Measurements from ENCODE around the gene BIRC7.

Gene BIRC7

DNA sequence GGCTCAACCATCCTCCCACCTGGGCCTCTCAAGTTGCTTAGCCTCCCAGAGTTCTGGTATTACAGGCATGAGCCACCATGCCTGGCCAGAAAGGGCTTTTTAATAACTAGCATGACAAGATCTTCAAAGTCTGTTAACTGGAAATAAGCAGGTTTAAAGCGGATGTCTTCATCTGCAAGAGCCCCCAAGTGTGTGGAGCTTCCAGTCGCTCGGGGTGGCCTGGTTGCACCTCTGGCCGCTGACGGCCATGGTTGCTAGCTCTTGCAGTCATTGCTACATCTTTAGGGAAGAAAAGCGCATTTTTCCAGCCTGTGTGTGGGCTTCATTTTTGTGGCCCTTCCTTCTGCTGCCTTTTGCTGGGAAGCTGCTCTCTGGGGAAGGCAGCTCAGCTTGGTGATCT, 44.7 kb downstream of the BIRC7 start:
- Histone ChIP-seq H3K9me3 (ENCODE audit: control insufficient read depth, low read length) (no peaks in the 10 kb centered on the region), H3K4me1 (ENCODE audit: control insufficient read depth, insufficient read depth, low read length) (no peaks in the 10 kb centered on the region), H3K27ac (ENCODE audit: insufficient read depth, low read depth, low read length, poor library complexity, severe bottlenecking) (no peak overlapping the region), H3K27me3 (ENCODE audit: control insufficient read depth, insufficient read depth, low read length, poor library complexity, severe bottlenecking) (no peaks in the 10 kb centered on the region), H3K4me3 (ENCODE audit: insufficient read depth, low read depth, low read length) (no peak overlapping the region), H3K36me3 (ENCODE audit: control insufficient read depth, insufficient read depth, low read length) (peaks cover 22% of the 10 kb centered on the region)
- 87% methylated on average over 6 of the region's 6 CpGs for WGBS, 2 experiments

- H3K4me3 ChIP-seq (ENCODE audit: insufficient read depth, low read depth, low read length), result no peak overlapping the region
- no peaks in the 10 kb centered on the region for H3K9me3 ChIP-seq (ENCODE audit: control insufficient read depth, low read length)
- no peak overlapping the region for H3K27ac ChIP-seq (ENCODE audit: insufficient read depth, low read depth, low read length, poor library complexity, severe bottlenecking)
- 82 to 83% methylated on average over 19 of the region's 19 CpGs for WGBS, 2 experiments
- H3K27me3 ChIP-seq (ENCODE audit: control insufficient read depth, insufficient read depth, low read length, poor library complexity, severe bottlenecking), result no peaks in the 10 kb centered on the region
- H3K4me1 ChIP-seq (ENCODE audit: control insufficient read depth, insufficient read depth, low read length), result no peaks in the 10 kb centered on the region
- H3K36me3 ChIP-seq (ENCODE audit: control insufficient read depth, insufficient read depth, low read length), result peaks cover 22% of the 10 kb centered on the region
These were observed 45.3 kb downstream of the BIRC7 start for GRCh38 chr20:63280929-63281545.

DNA sequence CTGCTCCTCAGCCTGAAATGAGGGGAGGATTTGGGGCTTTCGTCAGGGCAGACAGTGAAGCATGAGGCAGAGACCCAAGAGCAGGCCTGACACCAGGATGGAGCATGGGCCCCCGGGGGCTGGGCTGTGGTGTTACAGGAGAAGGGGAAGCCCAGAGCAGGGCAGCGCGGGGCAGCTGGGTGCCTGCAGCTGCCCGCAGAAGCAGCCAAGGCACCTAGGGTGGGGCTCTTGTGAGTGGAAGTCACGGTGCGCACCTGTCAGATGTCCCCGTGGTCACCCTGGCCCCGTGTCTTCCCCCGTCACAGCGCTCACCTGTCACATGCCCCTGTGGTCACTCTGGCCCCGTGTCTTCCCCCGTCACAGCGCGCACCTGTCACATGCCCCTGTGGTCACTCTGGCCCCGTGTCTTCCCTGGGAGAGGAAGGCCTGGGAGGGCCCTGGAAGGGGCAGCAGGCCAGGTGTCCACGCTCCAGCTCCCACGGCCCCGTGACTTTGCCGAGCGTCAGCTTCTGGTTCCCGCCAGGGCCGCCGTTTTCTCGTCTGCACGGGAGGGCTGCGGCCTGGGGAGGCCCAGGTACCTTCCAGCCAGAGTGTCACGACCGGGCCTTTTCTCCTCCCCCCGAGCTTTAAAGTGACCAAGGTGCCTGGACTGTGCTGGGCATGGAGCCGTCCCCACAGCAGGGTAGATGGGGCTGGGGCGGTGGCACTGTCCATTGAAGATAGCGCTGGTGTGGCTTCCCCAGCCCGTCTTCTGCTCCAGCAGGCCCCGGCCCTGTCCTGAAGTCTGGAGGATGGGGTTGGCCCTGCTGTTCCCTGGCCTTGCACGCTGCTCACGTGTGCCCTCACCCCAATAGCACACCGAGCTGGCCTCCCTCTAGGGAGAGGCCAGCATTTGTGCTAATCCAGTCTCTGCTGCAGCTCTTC, 46.3 kb downstream of the BIRC7 start:
- peaks cover 22% of the 10 kb centered on the region for H3K36me3 ChIP-seq (ENCODE audit: control insufficient read depth, insufficient read depth, low read length)
- no peak overlapping the region for H3K27ac ChIP-seq (ENCODE audit: insufficient read depth, low read depth, low read length, poor library complexity, severe bottlenecking)
- H3K4me3 ChIP-seq (ENCODE audit: insufficient read depth, low read depth, low read length), result no peak overlapping the region
- H3K9me3 ChIP-seq (ENCODE audit: control insufficient read depth, low read length), result no peaks in the 10 kb centered on the region
- no peaks in the 10 kb centered on the region for H3K4me1 ChIP-seq (ENCODE audit: control insufficient read depth, insufficient read depth, low read length)
- H3K27me3 ChIP-seq (ENCODE audit: control insufficient read depth, insufficient read depth, low read length, poor library complexity, severe bottlenecking), result no peaks in the 10 kb centered on the region
- WGBS, 2 experiments, result 94 to 95% methylated on average over 38 of the region's 38 CpGs

GRCh38 chr20:63282946-63283345, 47.2 kb downstream of the BIRC7 start:
- peaks cover 14% of the 10 kb centered on the region for H3K36me3 ChIP-seq (ENCODE audit: control insufficient read depth, insufficient read depth, low read length)
- H3K4me1 ChIP-seq (ENCODE audit: control insufficient read depth, insufficient read depth, low read length), result no peaks in the 10 kb centered on the region
- WGBS, 2 experiments, result 96 to 97% methylated on average over 17 of the region's 17 CpGs
- H3K27ac ChIP-seq (ENCODE audit: insufficient read depth, low read depth, low read length, poor library complexity, severe bottlenecking), result no peak overlapping the region
- H3K9me3 ChIP-seq (ENCODE audit: control insufficient read depth, low read length), result no peaks in the 10 kb centered on the region
- no peak overlapping the region for H3K4me3 ChIP-seq (ENCODE audit: insufficient read depth, low read depth, low read length)
- no peaks in the 10 kb centered on the region for H3K27me3 ChIP-seq (ENCODE audit: control insufficient read depth, insufficient read depth, low read length, poor library complexity, severe bottlenecking)

DNA sequence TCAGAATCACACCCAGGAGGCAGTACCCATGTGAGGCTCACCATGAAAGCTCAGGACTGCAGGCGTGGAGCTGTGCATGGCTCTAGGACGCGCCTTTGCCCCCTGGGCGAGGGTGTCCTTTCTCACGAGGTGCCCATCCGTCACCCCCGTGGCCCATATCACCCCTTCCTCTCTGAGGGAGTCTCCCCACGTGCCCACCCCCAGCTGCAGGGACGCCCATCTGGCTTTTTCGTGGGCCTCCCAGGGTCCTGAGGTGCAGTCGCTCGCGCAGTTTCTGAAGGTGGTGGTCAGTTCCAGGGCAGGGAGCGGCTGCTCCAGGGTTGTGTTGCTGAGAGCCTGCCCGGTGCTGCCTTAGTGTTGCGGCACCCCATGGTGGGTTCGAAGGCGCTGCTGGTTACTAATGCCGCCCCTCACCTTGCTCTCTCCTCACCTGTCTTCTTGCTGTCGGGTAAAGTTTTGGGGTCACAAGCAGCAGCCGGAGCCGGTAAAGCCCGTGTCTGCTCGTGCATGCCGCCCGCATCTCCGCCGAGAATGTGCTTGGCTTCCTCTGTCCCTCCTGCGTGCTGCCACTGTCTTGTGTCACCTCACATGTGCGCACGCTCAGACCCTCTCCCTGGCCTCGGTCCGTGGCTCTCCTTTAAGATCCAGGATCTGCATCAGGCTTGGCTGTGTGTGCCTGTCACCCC, 47.8 kb downstream of the BIRC7 start:
- WGBS, 2 experiments, result 91 to 93% methylated on average over 33 of the region's 33 CpGs
- Histone ChIP-seq H3K4me1 (ENCODE audit: control insufficient read depth, insufficient read depth, low read length) (no peaks in the 10 kb centered on the region), H3K9me3 (ENCODE audit: control insufficient read depth, low read length) (no peaks in the 10 kb centered on the region), H3K4me3 (ENCODE audit: insufficient read depth, low read depth, low read length) (no peak overlapping the region), H3K36me3 (ENCODE audit: control insufficient read depth, insufficient read depth, low read length) (peaks cover 15% of the 10 kb centered on the region), H3K27me3 (ENCODE audit: control insufficient read depth, insufficient read depth, low read length, poor library complexity, severe bottlenecking) (no peaks in the 10 kb centered on the region), H3K27ac (ENCODE audit: insufficient read depth, low read depth, low read length, poor library complexity, severe bottlenecking) (no peak overlapping the region)

GRCh38 chr20:63284083-63284440, 48.4 kb downstream of the BIRC7 start:
- Histone ChIP-seq H3K36me3 (ENCODE audit: control insufficient read depth, insufficient read depth, low read length) (peaks cover 15% of the 10 kb centered on the region), H3K27ac (ENCODE audit: insufficient read depth, low read depth, low read length, poor library complexity, severe bottlenecking) (no peak overlapping the region), H3K27me3 (ENCODE audit: control insufficient read depth, insufficient read depth, low read length, poor library complexity, severe bottlenecking) (no peaks in the 10 kb centered on the region), H3K4me1 (ENCODE audit: control insufficient read depth, insufficient read depth, low read length) (no peaks in the 10 kb centered on the region), H3K9me3 (ENCODE audit: control insufficient read depth, low read length) (no peaks in the 10 kb centered on the region), H3K4me3 (ENCODE audit: insufficient read depth, low read depth, low read length) (no peak overlapping the region)
- 87 to 89% methylated on average over 14 of the region's 14 CpGs for WGBS, 2 experiments

DNA sequence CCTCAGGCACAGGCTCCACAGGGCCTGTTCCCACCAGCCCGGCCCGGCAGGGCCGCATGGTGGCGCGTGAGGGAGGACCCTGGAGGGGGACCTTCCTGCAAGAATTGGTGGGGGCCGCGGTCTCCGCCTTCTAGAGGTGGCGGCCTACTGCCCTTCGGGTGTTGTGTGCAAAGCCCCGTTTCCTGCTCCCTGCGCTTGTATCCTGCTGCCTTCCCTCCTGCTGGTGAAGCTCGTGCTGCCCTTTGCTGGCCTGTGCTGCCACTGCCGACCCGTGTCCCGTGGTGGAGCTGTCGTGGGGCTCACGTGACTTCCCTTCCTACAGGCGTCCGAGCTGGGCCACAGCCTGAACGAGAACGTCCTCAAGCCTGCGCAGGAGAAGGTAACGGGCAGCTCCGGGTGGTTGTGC, 48.8 kb downstream of the BIRC7 start:
- no peaks in the 10 kb centered on the region for H3K9me3 ChIP-seq (ENCODE audit: control insufficient read depth, low read length)
- no peaks in the 10 kb centered on the region for H3K27me3 ChIP-seq (ENCODE audit: control insufficient read depth, insufficient read depth, low read length, poor library complexity, severe bottlenecking)
- WGBS, 2 experiments, result 94% methylated on average over 25 of the region's 25 CpGs
- no peaks in the 10 kb centered on the region for H3K4me1 ChIP-seq (ENCODE audit: control insufficient read depth, insufficient read depth, low read length)
- H3K4me3 ChIP-seq (ENCODE audit: insufficient read depth, low read depth, low read length), result no peak overlapping the region
- H3K27ac ChIP-seq (ENCODE audit: insufficient read depth, low read depth, low read length, poor library complexity, severe bottlenecking), result no peak overlapping the region
- peaks cover 15% of the 10 kb centered on the region for H3K36me3 ChIP-seq (ENCODE audit: control insufficient read depth, insufficient read depth, low read length)

DNA sequence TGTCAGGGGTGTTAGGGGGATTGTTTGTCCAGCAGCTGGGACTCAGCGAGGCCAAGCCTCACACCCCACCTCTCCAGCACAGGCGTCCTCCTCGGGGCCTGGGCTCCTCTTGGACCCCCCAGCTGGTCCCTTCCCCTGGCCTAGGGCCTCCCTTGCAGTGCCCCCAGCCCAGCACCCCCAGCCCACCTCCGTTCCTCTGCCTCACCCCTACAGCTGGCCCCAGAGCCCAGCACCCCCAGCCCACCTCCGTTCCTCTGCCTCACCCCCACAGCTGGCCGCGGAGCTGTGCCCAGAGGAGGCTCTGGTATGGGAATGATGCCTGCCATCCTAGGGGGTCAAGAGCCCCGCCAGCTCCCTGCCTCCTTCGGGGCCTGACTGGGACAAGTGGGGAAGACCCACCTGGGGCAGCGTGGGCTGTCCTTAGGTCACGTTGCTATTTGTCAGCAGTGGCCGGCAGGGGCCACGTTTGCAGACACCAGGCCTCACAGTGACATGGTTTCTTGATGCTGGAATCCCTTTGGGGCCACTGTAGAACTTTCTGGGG, 49.3 kb downstream of the BIRC7 start:
- no peaks in the 10 kb centered on the region for H3K27me3 ChIP-seq (ENCODE audit: control insufficient read depth, insufficient read depth, low read length, poor library complexity, severe bottlenecking)
- WGBS, 2 experiments, result 91 to 92% methylated on average over 13 of the region's 13 CpGs
- no peaks in the 10 kb centered on the region for H3K4me1 ChIP-seq (ENCODE audit: control insufficient read depth, insufficient read depth, low read length)
- no peaks in the 10 kb centered on the region for H3K9me3 ChIP-seq (ENCODE audit: control insufficient read depth, low read length)
- H3K27ac ChIP-seq (ENCODE audit: insufficient read depth, low read depth, low read length, poor library complexity, severe bottlenecking), result no peak overlapping the region
- peaks cover 15% of the 10 kb centered on the region for H3K36me3 ChIP-seq (ENCODE audit: control insufficient read depth, insufficient read depth, low read length)
- no peak overlapping the region for H3K4me3 ChIP-seq (ENCODE audit: insufficient read depth, low read depth, low read length)

GRCh38 chr20:63285636-63286615, 50.2 kb downstream of the BIRC7 start:
- no peaks in the 10 kb centered on the region for H3K9me3 ChIP-seq (ENCODE audit: control insufficient read depth, low read length)
- H3K36me3 ChIP-seq (ENCODE audit: control insufficient read depth, insufficient read depth, low read length), result peaks cover 15% of the 10 kb centered on the region
- no peak overlapping the region for H3K27ac ChIP-seq (ENCODE audit: insufficient read depth, low read depth, low read length, poor library complexity, severe bottlenecking)
- no peaks in the 10 kb centered on the region for H3K27me3 ChIP-seq (ENCODE audit: control insufficient read depth, insufficient read depth, low read length, poor library complexity, severe bottlenecking)
- no peaks in the 10 kb centered on the region for H3K4me1 ChIP-seq (ENCODE audit: control insufficient read depth, insufficient read depth, low read length)
- H3K4me3 ChIP-seq (ENCODE audit: insufficient read depth, low read depth, low read length), result no peak overlapping the region
- WGBS, 2 experiments, result 94 to 95% methylated on average over 44 of the region's 44 CpGs

Data from ectodermal cell (in vitro differentiated cells).